GM21447 (cell line): Measurements from ENCODE around the gene ZBTB42.
"Not testable (repeated sequence)": the region's sequence is repeated elsewhere in the genome, so short reads cannot be mapped to it uniquely, and the experiment has no call there.

Experiments
- ATAC-seq: cut with Tn5 transposase; IDR thresholded peaks from one replicate; pipeline ENCODE4 v1.9.1; 2021; ENCODE audit not compliant: unreplicated experiment

ZBTB42 gene

GRCh38 chr14:104836171-104836935 is 35.5 kb downstream of the ZBTB42 start:
- not testable (repeated sequence) for ATAC-seq

- no peak for ATAC-seq
Measured at GRCh38 chr14:104841730-104842129, 40.8 kb downstream of the ZBTB42 start.

GRCh38 chr14:104843006-104843405 is 42.1 kb downstream of the ZBTB42 start:
- no peak for ATAC-seq

GRCh38 chr14:104843442-104844305 is 42.8 kb downstream of the ZBTB42 start:
- no peak for ATAC-seq

GRCh38 chr14:104844306-104845032 is 43.6 kb downstream of the ZBTB42 start:
- ATAC-seq, result no peak

GRCh38 chr14:104845033-104845666 is 44.2 kb downstream of the ZBTB42 start:
- ATAC-seq, result no peak

GRCh38 chr14:104845834-104846441 is 45.0 kb downstream of the ZBTB42 start:
- ATAC-seq, result no peak

GRCh38 chr14:104852280-104852663 is 51.4 kb downstream of the ZBTB42 start:
- ATAC-seq, result no peak
